GM23248 (cell line): ENCODE measurements around the gene RNF19B. TPM values are rescaled to one million over a fixed set of nuclear protein-coding genes. Genes with fewer than 3 reads are reported as not detected.

Source experiments
- DNase-seq: peaks from one replicate; pipeline ENCODE4 v3.0.0-alpha.2; 2015
- H2AFZ ChIP-seq: fragments of 200-600 bp; sonication (generic); 2 replicates; pipeline ENCODE4 v1.6.1; 2016; ENCODE audit warnings: antibody characterized with exemption
- H3F3A ChIP-seq: fragments of 200-600 bp; sonication (generic); 2 replicates; pipeline ENCODE4 v1.6.1; 2016; ENCODE audit warnings: mild to moderate bottlenecking, antibody characterized with exemption, mixed run types; ENCODE audit not compliant: insufficient read depth
- H3K27ac ChIP-seq: fragments of 200-600 bp; sonication (generic); 2 replicates; pipeline ENCODE4 v1.5.1; 2016; ENCODE audit warnings: mild to moderate bottlenecking
- H3K27me3 ChIP-seq: fragments of 200-600 bp; sonication (generic); replicated peaks from 2 replicates; pipeline ENCODE4 v1.6.1; 2016; ENCODE audit warnings: mild to moderate bottlenecking; ENCODE audit not compliant: insufficient read depth
- H3K36me3 ChIP-seq: fragments of 200-600 bp; sonication (generic); 2 replicates; pipeline ENCODE4 v1.6.1; 2016; ENCODE audit warnings: low read depth, mild to moderate bottlenecking
- H3K4me1 ChIP-seq: fragments of 200-600 bp; sonication (generic); 2 replicates; pipeline ENCODE4 v1.6.1; 2016; ENCODE audit warnings: mild to moderate bottlenecking; ENCODE audit not compliant: insufficient read depth
- H3K4me2 ChIP-seq: fragments of 200-600 bp; sonication (generic); one replicate; pipeline ENCODE4 v1.6.1; 2016; ENCODE audit warnings: mild to moderate bottlenecking; ENCODE audit not compliant: unreplicated experiment
- H3K4me3 ChIP-seq: fragments of 200-600 bp; sonication (generic); 2 replicates; pipeline ENCODE4 v1.5.1; 2016; ENCODE audit warnings: mild to moderate bottlenecking
- H3K79me2 ChIP-seq: fragments of 200-600 bp; sonication (generic); 2 replicates; pipeline ENCODE4 v1.6.1; 2016; ENCODE audit warnings: mild to moderate bottlenecking; ENCODE audit not compliant: insufficient read depth
- H3K9ac ChIP-seq: fragments of 200-600 bp; sonication (generic); 2 replicates; pipeline ENCODE4 v1.6.1; 2016; ENCODE audit warnings: mild to moderate bottlenecking
- H3K9me2 ChIP-seq: fragments of 200-600 bp; sonication (generic); 2 replicates; pipeline ENCODE4 v1.6.1; 2016; ENCODE audit warnings: mixed run types, mild to moderate bottlenecking, moderate library complexity; ENCODE audit not compliant: insufficient read depth
- H3K9me3 ChIP-seq: fragments of 200-600 bp; sonication (generic); one replicate; pipeline ENCODE4 v1.6.1; 2017; ENCODE audit warnings: low read depth
- H4K20me1 ChIP-seq: fragments of 200-600 bp; sonication (generic); 2 replicates; pipeline ENCODE4 v1.6.0; 2016; ENCODE audit not compliant: insufficient read depth
- EZH2 ChIP-seq: fragments of 200-600 bp; sonication (generic); IDR thresholded peaks from 2 replicates; pipeline ENCODE4 v1.6.1; 2018; ENCODE audit warnings: antibody characterized with exemption, mild to moderate bottlenecking; ENCODE audit not compliant: insufficient read depth, poor library complexity, severe bottlenecking
- EZH2phosphoT487 ChIP-seq: fragments of 200-600 bp; sonication (generic); IDR thresholded peaks from 2 replicates; pipeline ENCODE4 v1.6.1; 2018; ENCODE audit warnings: antibody characterized with exemption, moderate library complexity, mild to moderate bottlenecking, low read depth; ENCODE audit not compliant: insufficient read depth
- WGBS, 2 experiments: methylation state at CpG; one replicate each; pipeline ENCODE4 v1.1.6; 2015 to 2017; ENCODE audit warnings: low lambda C conversion rate in 2 of 2, low coverage in 1 of 2; ENCODE audit errors: missing lambda C conversion rate in 2 of 2; 5-methylcytosine and 5-hydroxymethylcytosine counted together
- in situ Hi-C: fragments of 300-500 bp; cut with MboI; formaldehyde crosslinking; loops from 2 replicates; pipeline ENCODE4 v1.15.0; 2020
- polyA plus RNA-seq: library from polyadenylated mRNA; unstranded; fragments of >200 nt; fragmentation: Nextera tagmentation; extraction: Ambion mirVana; gene quantifications from 2 replicates; pipeline ENCODE4 v1.2.1, GENCODE V29; 2016
- total RNA-seq: library from RNA; depleted of rRNA; stranded (reverse); fragments of >200 nt; shearing (Covaris generic); gene quantifications from 2 replicates; pipeline ENCODE4 v1.2.3, GENCODE V29; 2014

RNF19B gene
- total and polyA plus RNA-seq, 2 experiments from 2014 or later, result 1.5 to 11.1 TPM

DNA sequence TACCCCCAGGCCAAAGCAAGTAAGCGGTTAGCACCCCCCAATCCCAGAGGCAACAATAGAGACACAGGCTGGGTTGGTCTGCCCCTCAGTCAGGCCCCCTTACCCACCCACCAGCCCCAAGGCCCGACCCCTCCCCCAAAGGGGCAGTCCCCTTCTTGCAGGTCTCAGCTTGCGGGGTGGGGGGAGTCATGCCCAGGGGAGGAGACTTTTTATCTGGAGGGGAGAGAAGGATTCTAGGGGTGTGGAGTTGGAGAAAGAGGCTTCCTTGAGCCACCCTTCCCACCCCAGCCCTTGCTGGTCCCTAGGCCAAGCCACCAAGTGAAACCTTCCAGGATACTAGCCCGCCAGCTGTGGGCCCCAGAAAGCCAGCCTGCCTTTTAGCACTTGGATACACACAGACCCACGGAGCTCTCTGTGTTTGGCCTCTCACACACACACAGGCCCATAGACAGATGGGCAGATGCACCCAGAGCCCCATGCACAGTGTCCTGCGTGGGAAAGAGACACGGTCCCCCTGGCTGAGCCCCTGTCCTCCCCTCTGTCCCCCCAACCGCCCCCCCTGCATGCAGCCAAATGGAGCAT is 70.5 kb downstream of the RNF19B start:
- Histone ChIP-seq H3K9ac (no peak overlapping the region), H3K9me3 (no peaks in the 10 kb centered on the region), H2AFZ (no peak overlapping the region), H3F3A (no peaks in the 10 kb centered on the region), H3K79me2 (no peaks in the 10 kb centered on the region), H3K36me3 (no peaks in the 10 kb centered on the region), H4K20me1 (no peaks in the 10 kb centered on the region), H3K4me3 (no peak overlapping the region), H3K9me2 (no peaks in the 10 kb centered on the region), H3K4me2 (no peak overlapping the region), H3K4me1 (no peaks in the 10 kb centered on the region), H3K27me3 (peaks cover 14% of the 10 kb centered on the region), H3K27ac (no peak overlapping the region)
- TF ChIP-seq EZH2phosphoT487 (no peak), EZH2 (no peak)
- in situ Hi-C loops, result no loop called here
- WGBS, 2 experiments, result 79 to 83% methylated on average over 6 to 8 of the region's 8 CpGs
- DNase-seq, result no peak

DNA sequence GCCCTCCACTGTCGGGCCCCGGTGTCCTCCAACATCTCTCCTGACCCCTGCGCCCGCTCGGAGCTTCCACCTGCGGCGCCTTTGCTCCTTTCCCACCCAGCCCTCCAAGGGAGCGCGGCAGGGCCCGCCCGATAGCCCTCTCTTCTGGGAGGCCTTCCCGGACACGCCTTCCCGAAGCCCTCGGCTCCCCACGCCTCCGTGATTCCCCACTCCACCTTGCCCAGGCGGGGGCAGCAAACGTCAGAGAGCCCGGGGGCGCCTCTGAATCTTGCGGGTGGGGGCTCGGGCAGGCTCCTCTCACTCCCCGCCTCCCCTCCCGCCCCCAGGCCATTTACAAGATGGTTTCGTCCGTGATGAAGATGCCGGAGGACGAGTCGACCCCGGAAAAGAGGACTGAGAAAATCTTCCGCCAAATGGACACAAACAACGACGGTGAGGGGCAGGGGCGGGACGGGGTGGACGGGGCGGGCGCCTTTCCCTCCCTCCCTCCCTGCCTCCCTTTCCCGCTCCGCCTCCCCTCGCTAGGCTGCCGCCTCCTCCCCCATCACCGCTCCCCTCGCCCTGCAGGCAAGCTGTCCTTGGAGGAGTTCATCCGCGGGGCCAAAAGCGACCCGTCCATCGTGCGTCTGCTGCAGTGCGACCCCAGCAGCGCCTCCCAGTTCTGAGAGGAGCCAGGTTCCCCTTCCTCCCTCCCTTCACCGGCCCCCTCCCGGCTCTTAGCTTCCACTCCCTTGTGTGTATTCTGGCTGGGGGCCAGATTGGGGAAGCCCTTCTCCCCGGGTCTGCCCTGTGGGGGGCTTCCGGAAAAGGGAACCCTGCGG is 71.2 kb downstream of the RNF19B start:
- Histone ChIP-seq H3K4me2 (peak overlapping the region; percentile 54), H3K4me3 (peak overlapping the region; percentile 69), H2AFZ (peak overlapping the region; percentile 70), H3K9me3 (no peaks in the 10 kb centered on the region), H3K4me1 (no peaks in the 10 kb centered on the region), H3K9me2 (no peaks in the 10 kb centered on the region), H3K27ac (no peak overlapping the region), H3K79me2 (no peaks in the 10 kb centered on the region), H3K9ac (no peak overlapping the region), H3F3A (no peaks in the 10 kb centered on the region), H3K27me3 (peaks cover 14% of the 10 kb centered on the region), H3K36me3 (no peaks in the 10 kb centered on the region), H4K20me1 (no peaks in the 10 kb centered on the region)
- TF ChIP-seq EZH2phosphoT487 (no peak), EZH2 (no peak)
- DNase-seq, result peak; percentile 50
- 7 to 9% methylated on average over 17 to 57 of the region's 58 CpGs for WGBS, 2 experiments
- in situ Hi-C loops, result no loop called here

DNA sequence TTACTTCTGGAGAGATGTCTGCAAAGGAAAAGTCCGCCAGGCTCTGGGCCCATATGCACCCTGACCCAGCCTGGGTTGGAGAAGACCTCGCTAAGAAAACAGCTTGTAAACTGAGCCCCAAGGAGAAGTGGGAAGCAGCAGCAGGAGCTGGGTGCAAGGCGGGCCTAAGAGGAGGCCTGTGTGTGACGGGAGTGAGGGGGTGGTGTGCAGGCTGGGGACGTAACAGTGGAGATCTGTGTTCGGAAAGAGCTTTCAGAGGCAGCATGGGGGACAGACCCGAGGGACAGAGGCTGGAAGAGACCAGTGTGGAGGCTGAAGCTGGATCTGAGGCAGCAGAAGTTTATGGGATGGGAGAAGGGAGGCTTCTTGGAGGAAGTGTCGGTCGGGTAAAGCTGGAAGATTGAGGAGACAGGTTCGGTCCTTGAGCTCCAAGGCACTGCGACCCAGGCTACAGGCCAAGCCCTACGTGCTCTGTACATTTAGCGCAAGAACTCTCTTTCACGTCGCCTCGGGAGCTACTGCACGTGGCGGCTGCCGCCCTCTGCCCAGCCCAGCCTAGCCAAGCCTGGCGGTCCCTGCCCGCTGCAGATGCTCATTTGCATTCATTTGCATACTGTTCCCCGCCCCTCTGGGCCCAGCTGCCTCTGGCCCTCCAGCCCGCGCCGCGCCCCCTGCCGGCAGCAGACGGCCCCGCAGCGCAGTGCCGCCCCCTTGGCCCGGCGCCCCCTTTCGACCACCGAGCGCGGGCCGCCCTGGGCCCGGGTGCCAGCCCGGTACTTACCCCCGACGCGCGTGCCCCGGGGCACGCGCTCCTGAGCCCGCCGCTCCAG is 72.0 kb downstream of the RNF19B start:
- H3K27me3 ChIP-seq, result peaks cover 14% of the 10 kb centered on the region
- H3K4me2 ChIP-seq, result peak overlapping the region; percentile 54
- no peak overlapping the region for H3K27ac ChIP-seq
- H3F3A ChIP-seq, result no peaks in the 10 kb centered on the region
- TF ChIP-seq EZH2phosphoT487, result no peak
- TF ChIP-seq EZH2, result no peak
- H3K4me1 ChIP-seq, result no peaks in the 10 kb centered on the region
- no peaks in the 10 kb centered on the region for H3K79me2 ChIP-seq
- H3K9ac ChIP-seq, result no peak overlapping the region
- H3K4me3 ChIP-seq, result peak overlapping the region; percentile 69
- WGBS, 2 experiments, result 27 to 53% methylated on average over 21 to 45 of the region's 49 CpGs
- H3K9me2 ChIP-seq, result no peaks in the 10 kb centered on the region
- in situ Hi-C loops, result no loop called here
- no peaks in the 10 kb centered on the region for H4K20me1 ChIP-seq
- H3K36me3 ChIP-seq, result no peaks in the 10 kb centered on the region
- H2AFZ ChIP-seq, result peak overlapping the region; percentile 70; the same call in 1 of the 2 replicates
- DNase-seq, result peak; percentile 57
- H3K9me3 ChIP-seq, result no peaks in the 10 kb centered on the region

DNA sequence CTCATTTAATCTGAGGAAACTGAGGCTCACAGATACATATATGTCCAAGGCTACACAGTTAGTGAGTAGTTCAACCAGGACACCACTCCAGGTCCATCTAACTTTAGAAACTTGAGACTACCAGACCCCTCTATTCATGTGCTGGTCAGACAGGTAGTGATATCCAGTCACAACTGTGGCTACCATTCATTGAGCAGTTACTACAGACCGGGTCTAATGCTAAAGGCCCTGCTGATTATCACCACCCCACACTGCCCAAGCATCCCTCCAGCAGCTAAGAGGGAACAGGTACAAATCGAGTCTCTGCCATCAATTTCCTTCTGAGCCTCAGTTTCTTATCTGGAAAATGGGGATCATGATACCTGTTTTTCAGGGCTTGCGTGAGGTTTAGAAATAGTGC is 73.0 kb downstream of the RNF19B start:
- Histone ChIP-seq H3K4me3 (no peak overlapping the region), H4K20me1 (no peaks in the 10 kb centered on the region), H3F3A (no peaks in the 10 kb centered on the region), H3K9ac (no peak overlapping the region), H3K27ac (no peak overlapping the region), H3K27me3 (peaks cover 14% of the 10 kb centered on the region), H2AFZ (no peak overlapping the region), H3K4me2 (no peak overlapping the region), H3K9me3 (no peaks in the 10 kb centered on the region), H3K4me1 (no peaks in the 10 kb centered on the region), H3K79me2 (no peaks in the 10 kb centered on the region), H3K9me2 (no peaks in the 10 kb centered on the region), H3K36me3 (no peaks in the 10 kb centered on the region)
- WGBS, 2 experiments, result 84 to 97% methylated on average over 3 of the region's 3 CpGs
- TF ChIP-seq EZH2phosphoT487, result no peak
- no peak for TF ChIP-seq EZH2
- in situ Hi-C loops, result no loop called here
- DNase-seq, result no peak
